Measurements from ENCODE around the gene JPH3.
"Not testable (repeated sequence)": the region's sequence is repeated elsewhere in the genome, so short reads cannot be mapped to it uniquely, and the experiment has no call there.

JPH3 gene

DNA sequence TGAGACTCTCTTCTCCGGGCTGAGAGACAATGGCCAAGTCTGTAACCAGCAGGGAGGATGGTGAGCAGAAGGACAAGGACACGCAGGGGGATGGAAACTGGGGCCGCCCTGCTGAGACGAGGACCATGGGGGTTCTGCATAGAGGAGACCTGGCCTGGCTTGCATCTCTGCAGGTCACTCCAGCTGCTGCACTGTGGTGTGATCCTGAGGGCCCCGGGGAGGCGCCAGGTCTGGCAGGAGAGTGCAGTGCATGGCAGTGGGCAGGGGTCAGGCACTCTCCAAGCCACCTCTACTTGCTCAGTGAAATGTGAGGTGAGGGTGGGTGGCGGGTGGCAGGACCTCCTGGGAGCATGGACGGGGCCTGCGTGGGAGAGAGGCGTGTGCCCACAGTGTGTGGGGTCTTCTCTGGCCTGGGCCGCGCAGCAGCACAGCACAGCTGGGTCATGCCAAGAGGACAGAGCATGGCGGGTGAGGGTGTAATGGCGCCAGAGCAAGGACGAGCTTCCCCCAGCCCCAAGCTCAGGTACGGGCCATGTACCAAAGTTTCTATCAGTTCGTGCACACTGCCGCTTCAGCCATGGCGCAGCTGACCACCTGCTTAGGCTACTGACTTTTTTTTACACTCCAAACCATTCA, 120.4 kb downstream of the JPH3 start:
- no peak for DNase-seq

- peak; percentile 91 for DNase-seq
Measured at GRCh38 chr16:87723226-87723623, 120.9 kb downstream of the JPH3 start.

DNA sequence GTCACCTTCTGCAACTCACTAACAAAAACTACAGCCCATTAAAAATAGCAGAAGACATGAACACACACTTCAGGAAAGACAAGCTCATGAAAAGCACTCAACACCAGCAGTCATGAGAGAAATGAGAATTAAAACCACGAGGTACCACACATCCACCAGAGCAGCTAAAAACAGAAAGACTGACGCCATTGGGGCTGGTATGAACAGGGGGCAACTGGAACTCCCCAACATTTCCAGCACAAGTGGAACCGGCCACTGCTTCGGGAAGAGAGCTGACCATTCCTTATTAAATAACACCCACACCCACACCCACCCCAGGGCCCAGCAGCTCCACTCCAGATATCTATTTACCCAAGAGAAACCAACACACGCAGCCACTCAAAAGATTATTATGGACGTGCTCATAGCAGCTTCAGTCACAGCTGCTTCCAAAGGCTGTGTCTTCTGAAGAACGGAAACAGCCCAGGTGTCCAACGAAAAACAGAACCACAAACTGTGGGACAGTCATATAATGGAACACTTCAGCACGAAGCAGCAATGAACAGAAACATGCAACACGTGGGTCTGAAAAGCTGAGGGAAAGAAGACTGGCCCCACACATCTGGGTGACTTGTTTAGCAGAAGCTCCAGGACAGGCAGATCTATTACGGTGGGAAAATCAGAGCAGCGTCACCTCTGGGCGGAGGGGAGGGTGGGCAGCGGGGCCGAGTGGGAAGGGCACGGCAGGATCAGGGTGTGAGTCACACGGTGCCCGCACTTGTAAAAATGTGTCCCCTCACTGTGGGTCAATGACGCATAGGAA, 122.4 kb downstream of the JPH3 start:
- DNase-seq, result no peak

DNA sequence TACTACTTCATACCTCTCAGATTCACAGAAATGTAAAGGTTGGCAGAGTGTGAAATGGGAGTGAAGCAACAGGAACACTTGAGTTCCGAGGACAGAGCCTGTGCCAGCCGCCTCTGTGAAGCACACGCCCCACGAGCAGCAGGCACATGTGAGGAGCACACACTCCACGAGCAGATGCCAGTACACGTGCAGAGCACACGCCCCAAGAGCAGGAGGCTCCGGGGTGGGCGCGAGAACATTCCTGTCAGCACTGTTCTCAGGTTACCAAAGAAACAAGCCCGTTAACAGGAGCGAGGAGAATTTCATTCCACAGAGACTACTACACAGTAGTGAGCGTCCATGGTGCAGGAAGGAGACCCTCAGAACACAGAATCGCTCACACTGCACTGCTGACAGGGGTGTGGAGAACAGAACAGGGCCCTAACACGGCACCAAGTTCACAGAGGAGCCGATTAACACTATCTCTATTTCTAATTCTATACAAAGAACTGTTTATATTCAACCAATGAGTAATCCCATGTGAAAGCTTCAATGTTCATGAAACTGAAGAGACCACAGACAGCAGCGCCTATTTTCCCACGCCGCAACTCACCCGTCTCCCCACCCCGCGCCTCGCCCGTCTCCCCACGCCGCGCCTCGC, 123.4 kb downstream of the JPH3 start:
- DNase-seq, result no peak

GRCh38 chr16:87726577-87726976, 124.3 kb downstream of the JPH3 start:
- not testable (repeated sequence) for DNase-seq

GRCh38 chr16:87727346-87727745, 125.0 kb downstream of the JPH3 start:
- DNase-seq, result no peak

DNA sequence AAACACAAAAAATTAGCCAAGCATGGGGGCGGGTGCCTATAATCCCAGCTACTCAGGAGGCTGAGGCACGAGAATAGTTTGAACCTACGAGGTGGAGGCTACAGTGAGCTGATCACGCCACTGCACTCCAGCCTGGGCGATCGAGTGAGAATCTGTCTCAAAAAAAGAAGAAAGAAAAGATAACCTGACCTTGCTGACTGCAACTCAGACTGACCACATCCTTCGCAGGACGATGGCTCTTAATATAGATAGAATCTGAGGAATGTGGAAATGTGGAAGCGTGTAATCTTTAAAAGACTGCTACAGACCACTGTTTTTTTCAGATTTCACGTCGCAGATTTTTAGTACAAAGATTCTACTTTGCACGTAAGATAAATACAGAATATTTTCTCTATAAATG, 125.7 kb downstream of the JPH3 start:
- no peak for DNase-seq

DNA sequence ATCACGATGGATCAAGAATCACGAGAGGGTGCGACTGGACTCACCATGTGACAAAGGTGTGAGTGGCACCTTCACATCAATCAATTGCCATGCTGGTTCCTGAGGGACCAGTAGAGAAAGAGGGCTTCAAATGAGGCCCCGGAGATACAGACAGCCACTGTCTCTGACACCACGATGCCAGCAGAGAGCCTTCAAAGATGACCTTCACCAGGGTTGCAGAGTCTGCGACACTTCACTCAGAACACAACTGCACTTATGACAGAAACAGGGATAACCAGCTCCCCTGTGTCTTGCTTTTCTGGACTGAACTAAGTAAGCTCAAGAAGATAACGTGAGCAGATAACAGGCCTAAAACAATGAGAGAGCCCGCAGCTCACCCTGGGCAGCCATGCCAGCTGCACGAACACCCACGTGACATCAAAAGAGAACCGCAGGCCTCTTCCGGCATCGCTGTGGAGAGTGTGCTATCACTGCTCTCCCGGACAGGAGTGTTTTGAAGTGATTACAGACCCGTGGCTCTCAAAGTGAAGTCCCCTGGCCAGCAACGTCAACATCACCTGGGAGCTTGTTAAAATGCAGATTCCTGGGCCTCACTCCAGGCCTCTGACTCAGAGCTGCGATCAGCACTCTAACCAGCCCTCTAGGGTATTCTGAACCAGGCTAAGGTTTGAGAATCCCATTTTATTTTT, 127.1 kb downstream of the JPH3 start:
- no peak for DNase-seq

- no peak for DNase-seq
Measured at GRCh38 chr16:87731607-87732006, 129.3 kb downstream of the JPH3 start.

- no peak for DNase-seq
Measured at GRCh38 chr16:87733190-87733589, 130.9 kb downstream of the JPH3 start.

GRCh38 chr16:87734644-87735043, 132.3 kb downstream of the JPH3 start:
- no peak for DNase-seq

GRCh38 chr16:87735270-87736007, 133.1 kb downstream of the JPH3 start:
- DNase-seq, result no peak

DNA sequence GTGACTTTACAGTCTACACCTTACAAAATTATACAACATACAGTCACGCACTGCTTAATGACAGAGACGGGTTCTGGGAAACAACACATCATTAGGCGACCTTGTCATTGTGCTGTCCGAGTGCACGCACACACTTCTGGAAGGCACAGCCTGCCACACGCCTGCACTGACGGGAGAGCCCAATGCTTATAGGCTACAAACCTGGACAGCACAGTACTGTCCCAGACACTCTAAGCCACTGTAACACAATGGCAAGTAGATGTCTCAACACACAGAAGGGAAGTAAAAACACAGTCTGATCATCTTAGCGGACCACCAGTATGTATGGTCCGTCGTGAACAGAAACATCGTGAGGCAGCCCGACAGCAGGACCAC, 133.7 kb downstream of the JPH3 start:
- DNase-seq, result no peak

- no peak for DNase-seq
Measured at GRCh38 chr16:87739801-87740200, 137.5 kb downstream of the JPH3 start.

DNA sequence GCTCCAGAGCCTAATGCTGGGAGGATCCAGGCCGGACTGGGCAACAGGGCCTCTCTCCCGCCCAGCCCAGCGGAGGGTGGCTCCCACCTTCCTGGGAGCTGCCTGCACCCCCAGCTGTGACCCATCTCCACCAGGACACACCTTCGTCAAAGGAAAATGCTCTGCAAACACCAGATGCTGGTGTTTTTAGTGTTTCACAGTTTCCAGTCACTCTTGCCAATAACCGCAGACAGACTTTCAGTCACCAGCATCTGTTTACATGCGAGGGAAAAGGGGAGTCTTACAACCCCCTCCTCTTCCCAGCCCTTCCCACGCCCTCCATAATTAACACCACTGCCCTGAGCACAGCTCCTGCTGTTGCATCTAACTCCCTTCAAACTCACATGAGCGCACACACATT, 138.1 kb downstream of the JPH3 start:
- peak; percentile 95 for DNase-seq

GRCh38 chr16:87740909-87741424, 138.7 kb downstream of the JPH3 start:
- peak; percentile 31 for DNase-seq

DNA sequence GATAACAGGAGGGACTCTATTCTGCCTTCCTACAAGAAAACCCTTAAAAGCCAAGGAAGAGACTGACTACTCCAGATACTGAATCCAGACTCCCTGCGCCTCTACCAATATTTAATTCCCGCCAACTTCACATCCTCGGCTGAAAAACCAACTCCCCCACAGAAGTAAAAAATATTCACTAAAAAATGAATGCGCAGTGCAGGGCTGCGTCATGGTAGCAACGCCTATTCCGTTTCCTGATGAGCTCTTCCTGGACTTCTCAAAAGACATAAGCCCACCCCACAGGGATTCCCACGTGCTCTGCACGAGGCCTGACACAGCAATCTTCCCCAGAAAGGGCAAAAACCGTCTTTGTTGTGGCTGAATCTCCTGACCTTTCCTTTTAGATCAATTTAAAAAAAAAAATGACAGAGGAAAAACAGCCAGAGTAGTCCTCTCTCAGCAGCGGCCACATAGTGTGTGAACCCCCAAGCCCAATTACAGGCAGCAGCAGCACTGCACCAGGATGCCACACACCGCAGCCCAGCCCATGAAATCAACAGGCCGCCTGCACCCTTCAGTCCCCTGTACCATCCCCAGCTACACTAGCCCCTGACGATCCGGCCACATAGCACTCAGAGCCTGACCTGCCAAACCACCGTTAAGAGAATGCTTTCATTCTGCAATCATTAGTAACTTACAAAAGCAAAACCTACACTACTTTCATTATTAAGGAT, 139.6 kb downstream of the JPH3 start:
- DNase-seq, result no peak

GRCh38 chr16:87742781-87743490, 140.6 kb downstream of the JPH3 start:
- DNase-seq, result no peak

DNA sequence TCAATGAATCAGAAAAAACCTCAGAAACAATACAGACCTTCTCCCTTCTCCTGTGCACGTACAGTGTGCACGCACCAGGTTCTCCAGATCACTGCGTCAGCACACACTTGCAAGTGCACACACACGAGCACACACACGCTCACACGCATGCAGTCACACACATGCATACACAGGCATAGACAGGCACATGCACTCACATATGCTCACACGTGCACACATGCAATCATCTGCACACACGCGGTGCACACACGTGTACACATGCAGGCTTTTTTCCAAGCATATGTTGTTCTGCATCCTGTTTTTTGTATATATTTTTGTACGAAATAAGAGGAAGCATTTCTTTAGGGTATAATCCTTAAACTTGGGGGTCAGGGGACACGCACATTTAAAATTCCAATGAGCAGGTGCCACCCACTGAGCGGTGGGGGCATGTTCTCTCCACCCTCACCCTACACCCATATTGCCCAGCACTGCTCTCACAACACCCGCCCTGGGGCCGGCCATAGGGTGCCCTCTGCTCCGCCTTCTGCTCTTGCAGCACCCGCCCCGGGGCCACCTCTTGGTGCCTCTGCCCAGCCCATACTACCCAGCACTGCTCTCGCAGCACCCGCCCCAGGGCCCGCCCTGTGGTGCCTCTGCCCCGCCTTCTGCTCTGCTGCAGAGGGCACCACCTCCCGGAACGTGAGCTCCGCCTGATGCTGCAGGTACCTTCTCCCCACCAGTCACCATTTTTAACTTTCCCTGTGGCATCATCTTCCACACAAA, 142.6 kb downstream of the JPH3 start:
- DNase-seq, result no peak

DNA sequence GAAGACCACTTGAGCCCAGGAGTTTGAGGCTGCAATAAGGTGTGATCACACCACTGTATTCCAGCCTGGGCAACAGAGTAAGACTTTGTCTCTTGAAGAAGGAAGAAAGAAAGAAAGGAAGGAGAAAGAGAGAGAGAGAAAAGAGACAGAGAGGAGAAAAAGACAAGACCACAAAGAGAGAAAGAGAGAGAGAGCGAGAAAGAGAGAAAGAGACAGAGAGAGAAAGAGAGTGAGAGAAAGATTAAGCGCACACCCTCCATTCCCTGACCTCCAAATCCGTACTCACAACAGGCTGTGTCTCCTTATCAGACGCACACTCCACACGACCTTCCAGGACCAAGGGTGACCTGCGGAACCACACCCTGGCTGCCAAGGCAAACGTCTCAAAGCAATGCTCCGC, 143.9 kb downstream of the JPH3 start:
- no peak for DNase-seq
